Right lobe of liver (tissue), 4 donors: ENCODE results near the gene MACF1.

Experiments
- POLR2A ChIP-seq: fragments of 450-650 bp; IDR thresholded peaks from one replicate; pipeline ENCODE4 v1.6.1; 2017; ENCODE audit warnings: antibody characterized with exemption, mild to moderate bottlenecking
- TF ChIP-seq, protein P1 (sequence below), 4 donors: fragments of 200-600 bp in 3 of 4; fragments of 450-650 bp in 1 of 4; IDR thresholded peaks; one replicate each; pipeline versions ENCODE4 v1.5.1 to v1.8.0; 2016 to 2022; ENCODE audit warnings: antibody characterized with exemption in 4 of 4, mild to moderate bottlenecking in 2 of 4
- donor health status: DM: no; HTN: no; CAD: no.
- donor health status: DM: no; HTN: no; CAD: no.
- donor health status: DM: no; HTN: yes; CAD: no.

DNA sequence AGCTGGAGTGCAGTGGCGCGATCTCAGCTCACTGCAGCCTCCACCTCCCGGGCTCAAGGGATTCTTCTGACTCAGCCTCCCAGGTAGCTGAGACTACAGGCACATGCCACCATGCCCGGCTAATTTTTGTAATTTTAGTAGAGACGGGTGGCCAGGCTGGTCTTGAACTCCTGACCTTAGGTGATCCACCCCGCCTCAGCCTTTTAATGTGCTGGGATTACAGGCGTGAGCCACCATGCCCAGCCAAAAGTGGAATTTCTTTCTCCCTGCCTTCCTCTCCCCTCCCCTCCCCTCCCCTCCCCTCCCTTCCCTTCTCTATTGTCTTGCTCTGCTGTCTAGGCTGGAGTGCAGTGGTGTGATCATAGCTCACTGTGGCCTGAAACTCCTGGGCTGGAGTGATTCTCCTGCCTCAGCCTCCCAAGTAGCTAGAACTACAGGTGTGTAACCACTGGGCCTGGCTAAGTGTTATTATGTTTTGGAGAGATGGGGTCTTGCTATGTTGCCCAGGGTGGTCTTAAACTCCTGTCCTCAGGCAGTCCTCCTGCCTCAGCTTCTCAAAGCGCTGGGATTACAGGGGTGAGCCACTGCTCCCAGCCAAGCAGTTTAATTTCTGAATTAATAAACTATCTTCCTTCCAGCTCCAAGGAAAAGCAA is 10.0 kb upstream of the MACF1 start:
- TF ChIP-seq, protein P1, sequence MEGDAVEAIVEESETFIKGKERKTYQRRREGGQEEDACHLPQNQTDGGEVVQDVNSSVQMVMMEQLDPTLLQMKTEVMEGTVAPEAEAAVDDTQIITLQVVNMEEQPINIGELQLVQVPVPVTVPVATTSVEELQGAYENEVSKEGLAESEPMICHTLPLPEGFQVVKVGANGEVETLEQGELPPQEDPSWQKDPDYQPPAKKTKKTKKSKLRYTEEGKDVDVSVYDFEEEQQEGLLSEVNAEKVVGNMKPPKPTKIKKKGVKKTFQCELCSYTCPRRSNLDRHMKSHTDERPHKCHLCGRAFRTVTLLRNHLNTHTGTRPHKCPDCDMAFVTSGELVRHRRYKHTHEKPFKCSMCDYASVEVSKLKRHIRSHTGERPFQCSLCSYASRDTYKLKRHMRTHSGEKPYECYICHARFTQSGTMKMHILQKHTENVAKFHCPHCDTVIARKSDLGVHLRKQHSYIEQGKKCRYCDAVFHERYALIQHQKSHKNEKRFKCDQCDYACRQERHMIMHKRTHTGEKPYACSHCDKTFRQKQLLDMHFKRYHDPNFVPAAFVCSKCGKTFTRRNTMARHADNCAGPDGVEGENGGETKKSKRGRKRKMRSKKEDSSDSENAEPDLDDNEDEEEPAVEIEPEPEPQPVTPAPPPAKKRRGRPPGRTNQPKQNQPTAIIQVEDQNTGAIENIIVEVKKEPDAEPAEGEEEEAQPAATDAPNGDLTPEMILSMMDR (IDR thresholded peaks at IDR 0.05): no peak
- no peak for TF ChIP-seq POLR2A
